ENCODE data around the gene POLRMT.
"Not testable (repeated sequence)": the region's sequence is repeated elsewhere in the genome, so short reads cannot be mapped to it uniquely, and the experiment has no call there.

The POLRMT gene

DNA sequence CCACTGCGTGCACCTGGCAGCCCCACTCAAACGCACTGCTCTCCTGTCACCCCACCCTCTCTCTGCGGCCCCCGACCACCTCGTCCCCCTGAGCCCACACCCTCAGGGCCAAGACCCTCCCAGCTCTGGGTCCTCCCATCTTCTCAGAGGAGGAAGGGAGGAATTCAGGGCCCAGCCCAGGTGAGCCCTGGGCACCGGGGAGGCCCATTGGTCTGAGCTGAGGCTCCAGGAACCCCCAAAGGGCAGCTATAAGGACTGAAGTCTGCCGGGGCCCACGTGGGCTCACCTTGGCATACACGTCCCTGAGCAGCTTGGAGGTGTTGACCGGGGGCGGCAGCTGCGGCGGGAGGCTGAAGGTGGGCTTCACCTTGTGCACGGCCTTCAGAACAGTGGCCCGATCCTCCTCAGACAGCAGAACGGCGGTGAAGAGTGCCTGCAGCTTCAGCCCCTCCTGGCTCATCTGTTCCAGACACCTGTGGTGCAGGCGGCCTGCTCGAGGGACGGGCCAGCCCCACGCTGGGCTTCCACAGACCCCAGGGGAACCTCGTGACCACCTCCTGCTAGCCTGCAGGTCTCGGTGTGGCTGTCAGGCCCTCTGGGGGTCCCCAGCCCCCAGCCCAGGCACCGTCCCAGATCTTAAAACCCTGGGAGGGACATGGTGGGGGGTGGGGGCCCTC, 8.8 kb downstream of the POLRMT start:
- no peak for DNase-seq

DNA sequence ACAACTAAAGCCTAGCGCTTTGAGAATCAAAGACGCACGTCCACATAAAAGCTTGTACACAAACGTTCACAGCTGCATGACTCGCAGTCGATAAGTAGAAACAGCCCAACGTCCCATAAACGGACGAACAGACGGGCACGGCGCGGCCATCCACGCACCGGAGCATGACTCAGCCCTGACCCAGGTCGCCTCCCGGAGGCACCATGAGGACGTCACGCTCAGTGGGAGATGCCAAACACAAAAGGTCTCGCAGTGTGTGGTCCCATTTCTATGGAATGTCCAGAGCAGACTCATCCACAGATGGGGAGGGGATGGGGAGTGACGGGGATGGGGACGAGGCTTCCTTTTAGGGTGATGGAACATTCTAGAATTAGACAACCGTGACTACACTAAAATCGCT, 9.4 kb downstream of the POLRMT start:
- no peak for DNase-seq

DNA sequence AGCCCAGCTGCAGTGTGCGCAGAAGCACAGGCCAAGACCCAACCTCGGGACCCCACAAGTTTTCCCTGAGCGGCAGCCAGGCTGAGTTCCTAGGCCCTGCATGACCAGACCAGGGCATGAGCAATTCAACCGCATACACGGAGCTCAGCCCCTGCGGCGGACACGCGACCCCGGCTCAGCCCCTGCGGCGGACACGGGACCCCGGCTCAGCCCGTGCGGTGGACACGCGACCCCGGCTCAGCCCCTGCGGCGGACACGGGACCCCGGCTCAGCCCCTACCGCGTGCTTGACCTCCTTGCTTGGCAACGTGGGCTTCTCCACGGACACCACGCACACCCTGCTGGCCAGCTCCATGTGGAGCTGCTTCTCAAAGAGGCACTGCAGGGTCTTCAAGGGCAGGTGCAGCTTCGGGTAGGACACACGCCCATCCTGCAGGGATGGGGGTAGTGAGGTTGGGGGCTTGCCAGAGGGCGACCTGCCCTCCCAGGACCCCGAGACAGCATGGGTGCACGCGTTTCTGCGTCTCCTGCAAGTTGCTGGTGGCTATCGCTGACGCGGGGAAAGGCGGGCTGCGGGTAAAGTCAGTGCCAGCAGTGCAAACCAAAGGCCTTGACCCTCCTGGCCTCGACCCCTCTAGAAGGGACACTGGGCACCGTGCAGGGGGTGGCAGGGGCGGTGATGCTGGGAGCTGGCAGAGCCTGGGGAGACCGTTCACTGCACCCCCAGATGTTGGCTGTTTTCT, 10.0 kb downstream of the POLRMT start:
- DNase-seq, result no peak

DNA sequence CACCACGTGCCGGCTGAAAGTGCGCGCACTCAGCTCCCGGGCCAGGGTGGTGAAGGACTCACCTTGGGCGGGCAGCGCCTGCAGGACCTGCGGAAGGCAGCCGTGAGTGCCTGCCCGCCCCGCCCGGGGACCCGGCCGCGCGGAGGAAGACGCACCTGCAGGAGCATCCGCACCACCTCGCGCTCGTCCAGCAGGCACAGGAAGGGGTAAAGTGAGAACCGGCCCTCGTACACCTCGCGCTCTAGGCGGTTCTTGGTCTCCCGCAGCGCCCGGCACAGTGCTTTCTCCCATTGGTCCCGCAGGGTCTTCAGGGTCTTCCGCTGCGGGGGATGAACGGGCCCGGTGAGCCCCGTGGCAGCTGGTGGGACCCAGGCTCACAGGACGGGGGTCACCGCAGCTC, 10.7 kb downstream of the POLRMT start:
- DNase-seq, result no peak

DNA sequence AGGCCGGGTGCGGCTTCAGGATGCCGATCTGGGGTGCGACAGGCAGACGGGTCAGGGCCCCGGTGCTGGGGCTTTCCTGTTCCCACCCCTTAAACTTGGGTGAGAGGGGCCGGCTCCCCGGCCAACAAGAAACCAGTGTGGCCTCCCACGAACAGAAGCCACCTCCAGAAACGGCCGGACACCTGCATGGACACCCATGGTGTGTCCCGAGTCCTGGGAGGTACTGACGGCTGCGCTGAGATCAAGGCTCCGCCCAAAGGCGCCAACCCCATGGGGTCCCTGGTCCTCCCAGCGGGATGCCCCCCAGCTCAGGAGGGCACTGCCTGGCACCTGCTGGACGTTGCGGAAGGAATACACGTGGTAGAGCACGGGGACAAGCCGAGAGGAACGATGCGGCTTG, 11.5 kb downstream of the POLRMT start:
- no peak for DNase-seq

DNA sequence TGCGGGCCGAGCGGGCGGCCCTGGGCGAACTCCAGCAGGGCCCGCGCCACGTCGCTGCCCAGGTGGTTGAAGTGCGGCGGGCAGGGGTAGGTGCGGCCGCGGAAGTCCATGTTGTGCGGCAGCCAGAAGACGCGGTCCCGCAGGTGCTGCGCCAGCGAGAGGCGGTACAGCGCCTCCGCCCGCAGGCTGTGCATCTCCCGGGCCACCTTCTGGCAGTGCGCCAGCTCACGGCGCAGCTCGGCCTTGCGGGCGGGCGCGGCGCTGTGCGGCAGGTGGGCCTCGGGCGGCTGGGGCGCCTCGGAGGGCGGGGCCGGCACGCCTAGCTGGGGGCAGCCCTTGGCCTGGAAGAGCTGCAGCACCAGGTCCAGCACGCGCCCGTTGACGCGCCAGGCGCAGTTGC, 12.1 kb downstream of the POLRMT start:
- not testable (repeated sequence) for DNase-seq

DNA sequence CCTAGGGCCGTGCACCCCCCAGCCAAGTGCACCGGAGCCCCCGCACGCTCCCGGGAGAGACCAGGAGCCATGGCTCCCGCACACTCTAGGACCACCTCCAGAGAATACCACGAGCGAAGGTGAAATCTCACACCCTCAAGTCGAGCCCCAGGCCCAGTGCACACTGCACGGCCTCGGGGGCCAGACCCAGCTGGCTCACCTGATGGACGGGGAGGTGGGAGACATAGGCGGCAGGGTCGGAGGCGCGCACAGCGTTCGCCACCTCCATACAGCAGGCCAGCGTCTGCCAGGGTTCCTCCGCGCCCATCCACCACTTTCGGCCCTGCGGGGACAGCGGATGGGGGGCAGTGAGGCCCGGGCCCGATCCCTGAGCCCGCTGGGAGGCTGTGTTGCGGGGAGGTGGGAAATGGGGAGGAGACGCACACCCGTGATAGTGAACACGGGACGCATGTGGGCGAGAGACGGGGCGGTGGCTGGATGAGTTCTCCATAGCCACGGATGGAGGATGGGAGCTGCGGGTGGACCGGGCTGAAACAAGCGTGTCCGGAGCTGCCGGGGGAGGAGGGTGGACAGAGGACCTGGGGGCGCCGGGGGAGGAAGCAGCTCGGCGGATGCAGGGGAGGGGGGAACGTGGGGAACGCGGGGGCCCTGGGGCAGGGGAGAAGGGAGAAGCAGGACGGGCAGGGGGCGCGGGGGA, 13.0 kb downstream of the POLRMT start:
- DNase-seq, result no peak

DNA sequence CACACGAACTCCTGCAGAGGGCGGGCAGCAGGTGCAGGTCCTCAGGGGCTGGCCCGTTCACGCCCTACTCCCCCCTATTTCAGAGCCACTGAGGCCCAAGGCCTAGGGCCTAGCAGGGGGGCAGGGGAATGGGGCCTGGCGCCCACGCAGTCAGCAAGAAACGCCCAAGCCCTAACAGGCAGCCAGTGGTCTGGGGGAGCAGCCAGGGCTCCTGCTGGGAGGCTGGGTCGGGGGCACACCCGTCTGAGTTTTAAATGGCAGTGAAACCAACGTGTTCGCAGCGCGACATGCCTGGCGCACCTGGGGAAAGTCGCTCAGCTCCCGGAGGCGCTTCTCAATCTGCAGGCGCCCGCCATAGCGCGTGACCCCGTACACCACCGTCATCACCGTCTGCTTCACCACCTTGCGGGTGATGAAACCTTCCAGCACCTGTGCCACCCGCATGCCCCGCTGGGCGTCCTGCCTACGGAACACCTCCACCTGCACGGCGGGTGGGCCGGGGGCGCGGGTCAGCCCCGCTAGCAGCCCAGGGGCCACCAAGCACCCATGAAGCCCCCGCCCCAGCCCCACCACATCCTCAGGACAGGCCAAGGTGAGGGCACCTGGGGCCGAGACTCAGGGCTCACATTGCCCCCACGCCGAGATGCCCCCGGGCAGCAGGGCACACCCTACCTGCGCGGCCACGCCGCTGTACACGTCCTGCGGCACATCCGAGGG, 13.9 kb downstream of the POLRMT start:
- no peak for DNase-seq

DNA sequence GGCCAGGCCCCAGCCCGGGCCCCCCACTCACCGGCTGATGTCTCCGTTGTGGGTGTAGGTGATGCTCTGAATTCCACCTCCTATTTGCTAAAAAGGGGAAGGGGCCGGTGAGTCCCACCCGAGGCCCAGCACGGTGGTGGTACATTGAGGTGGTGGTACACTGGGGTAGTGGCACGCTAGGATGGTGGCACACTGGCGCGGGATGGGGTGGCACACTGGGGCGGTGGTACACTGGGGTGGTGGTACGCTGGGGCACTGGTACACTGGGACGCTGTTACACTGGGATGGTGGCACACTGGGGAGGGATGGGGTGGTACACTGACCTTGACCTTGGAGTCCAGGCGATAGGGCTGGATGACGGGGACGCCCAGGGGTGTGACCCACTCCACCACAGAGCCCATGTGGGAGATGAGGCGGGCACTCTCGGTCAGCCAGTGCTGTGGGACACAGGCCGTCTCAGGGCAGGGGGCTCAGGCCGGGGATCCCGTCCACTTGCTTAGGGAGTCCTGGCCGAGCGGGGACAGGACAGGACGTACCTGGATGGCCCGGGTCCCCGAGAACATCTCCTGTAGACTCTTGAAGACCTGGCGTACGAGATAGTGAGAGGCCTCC, 14.6 kb downstream of the POLRMT start:
- DNase-seq, result no peak

DNA sequence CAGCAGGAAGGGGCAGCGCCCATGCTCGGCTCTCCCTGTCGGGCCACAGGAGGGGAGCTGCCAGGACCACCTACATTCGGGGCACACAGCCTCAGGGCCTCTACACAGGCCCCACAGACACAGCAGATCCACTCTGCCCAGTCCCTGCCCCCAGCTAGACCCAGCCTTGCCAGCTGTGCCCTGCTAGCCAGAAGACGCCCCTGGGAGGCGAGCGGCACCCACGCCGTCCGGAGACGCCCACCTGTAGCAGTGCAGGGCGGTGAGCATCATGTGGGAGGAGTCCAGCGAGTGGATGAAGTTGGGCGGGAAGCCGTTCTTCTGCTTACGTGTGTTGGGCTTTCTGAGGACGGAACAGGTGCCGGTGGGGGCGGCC, 15.1 kb downstream of the POLRMT start:
- no peak for DNase-seq

DNA sequence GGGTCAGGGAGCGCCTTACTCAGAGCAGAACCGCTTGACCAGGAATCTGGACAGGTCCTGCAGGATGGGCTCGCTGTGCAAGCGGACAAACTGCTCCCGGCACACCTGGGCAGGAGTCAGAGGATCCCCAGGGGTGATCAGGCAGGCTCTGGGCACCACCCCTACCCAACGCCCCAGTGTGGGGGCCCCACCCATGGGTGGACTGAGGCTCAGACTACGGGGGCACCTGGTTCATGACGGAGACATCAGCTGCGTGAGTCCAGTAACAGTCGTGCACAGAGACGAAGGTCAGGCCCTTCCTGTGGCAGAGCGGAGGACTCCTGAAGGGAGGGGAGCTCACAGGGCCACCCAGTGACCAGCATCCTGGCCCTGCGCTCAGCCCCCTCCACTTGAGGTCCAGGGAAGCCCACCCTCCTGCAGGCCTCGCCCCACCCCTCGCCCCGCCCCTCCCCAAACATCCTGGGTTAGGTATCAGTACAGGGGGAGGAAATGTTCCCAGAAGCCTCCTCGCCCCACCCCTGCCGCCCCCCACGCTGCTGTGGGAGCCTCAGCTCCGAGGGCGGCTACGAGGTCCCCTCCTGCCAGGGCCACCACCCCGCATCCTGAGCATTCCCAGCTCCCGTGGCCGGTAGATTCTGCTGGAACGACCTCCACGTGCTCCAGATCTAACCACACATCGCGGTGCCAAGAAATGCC, 15.6 kb downstream of the POLRMT start:
- no peak for DNase-seq

DNA sequence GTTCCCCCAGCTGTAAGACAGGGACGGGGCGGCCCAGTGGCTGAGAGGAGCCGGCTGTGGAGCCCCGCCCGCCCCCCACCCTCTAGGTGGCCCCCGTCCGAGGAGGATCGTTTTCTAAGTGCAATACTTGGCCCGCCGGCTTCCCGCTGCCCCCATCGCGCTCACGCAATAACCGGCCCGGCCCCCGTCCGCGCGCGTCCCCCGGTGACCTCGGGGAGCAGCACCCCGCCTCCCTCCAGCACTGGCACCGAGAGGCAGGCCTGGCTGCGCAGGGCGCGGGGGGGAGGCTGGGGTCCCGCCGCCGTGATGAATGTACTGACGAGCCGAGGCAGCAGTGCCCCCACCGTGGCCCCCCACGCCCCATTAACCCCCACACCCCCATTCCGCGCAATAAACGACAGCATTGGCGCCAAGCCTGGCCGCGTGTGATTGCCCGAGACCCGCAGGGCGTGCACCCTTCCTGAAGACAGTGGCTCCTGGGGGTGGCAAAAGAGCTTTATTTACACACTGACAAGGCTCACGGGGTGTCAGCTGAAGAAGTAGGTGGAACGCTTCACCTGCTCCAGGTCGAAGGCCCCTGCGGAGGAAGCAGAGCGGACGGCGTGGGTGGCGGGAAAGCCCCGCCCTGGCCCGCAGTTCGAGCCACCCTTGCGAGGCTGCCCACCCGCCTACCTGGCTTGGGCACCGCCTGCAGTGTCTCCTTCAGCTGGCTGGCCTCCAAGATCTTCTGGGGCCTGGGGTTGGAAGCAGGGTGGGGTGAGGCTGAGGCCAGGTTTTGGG, 16.4 kb downstream of the POLRMT start:
- no peak for DNase-seq

DNA sequence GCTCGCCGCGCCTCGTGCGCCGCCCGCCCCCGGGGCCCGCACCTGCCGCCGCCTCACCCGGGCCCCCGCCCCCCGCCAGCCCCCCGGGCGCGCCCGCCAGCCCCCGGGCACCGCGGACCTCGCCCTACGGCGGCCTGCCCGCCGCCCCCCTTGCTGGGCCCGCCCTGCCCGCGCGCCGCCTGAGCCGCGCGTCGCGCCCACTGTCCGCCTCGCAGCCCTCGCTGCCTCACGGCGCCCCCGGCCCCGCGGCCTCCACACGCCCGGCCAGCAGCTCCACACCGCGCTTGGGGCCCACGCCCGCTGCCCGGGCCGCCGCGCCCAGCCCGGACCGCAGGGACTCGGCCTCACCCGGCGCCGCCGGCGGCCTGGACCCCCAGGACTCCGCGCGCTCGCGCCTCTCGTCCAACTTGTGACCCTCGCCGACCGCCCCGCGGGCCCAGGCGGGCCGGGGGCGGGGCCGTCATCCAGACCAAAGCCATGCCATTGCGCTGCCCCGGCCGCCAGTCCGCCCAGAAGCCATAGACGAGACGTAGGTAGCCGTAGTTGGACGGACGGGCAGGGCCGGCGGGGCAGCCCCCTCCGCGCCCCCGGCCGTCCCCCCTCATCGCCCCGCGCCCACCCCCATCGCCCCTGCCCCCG, 17.2 kb downstream of the POLRMT start:
- DNase-seq, result no peak

DNA sequence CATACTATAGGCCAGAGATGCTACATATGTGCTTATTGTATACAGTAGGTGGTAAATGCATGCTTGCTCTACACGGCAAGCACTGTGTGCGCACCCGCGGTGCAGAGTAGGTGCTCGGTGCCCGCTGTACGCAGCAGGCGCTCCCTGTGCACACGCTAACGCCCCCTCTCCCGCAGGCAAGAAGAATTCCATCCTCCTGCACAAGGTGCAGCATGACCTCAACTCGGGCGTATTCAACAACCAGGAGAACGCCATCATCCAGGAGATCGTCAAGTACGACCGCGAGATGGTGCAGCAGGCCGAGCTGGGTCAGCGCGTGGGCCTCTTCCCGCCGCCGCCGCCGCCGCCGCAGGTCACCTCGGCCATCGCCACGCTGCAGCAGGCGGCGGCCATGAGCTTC, 17.7 kb downstream of the POLRMT start:
- DNase-seq, result no peak

DNA sequence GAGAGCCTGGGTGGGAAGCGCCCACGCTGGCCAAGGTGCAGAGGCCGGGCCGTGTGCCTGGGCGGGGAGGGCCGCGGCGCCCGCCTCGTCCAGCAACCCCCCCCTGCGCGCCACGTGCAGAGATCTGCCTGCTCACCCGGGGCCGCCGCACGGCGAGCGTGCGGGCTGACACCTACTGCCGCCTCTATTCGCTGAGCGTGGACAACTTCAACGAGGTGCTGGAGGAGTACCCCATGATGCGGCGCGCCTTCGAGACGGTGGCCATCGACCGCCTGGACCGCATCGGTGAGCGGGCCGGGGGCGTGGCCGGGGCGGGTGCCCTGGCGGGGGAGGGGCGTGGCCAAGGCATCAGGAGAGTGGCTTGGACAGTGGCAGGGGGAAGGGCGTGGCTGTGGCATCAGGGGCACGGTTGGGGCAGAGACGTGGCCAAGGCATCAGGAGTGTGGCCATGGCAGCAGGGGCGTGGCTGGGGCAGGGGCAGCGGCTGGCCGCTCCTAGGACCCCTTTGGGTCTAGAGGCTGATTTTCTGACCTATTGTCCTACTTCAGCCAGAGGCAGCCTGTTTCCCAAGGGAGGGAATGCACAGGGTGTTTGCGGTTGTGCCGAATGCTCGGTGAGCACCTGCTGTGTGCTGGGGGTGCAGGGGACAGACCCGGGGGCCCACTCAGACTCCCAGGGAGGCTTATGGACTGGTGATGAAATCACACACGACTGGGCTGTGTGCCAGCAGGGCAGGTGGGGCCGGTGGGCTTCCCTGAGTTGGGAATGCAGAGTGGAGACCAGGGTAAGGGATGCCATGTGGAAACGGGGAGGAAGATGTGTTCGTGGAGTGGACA, 19.4 kb downstream of the POLRMT start:
- no peak for DNase-seq

DNA sequence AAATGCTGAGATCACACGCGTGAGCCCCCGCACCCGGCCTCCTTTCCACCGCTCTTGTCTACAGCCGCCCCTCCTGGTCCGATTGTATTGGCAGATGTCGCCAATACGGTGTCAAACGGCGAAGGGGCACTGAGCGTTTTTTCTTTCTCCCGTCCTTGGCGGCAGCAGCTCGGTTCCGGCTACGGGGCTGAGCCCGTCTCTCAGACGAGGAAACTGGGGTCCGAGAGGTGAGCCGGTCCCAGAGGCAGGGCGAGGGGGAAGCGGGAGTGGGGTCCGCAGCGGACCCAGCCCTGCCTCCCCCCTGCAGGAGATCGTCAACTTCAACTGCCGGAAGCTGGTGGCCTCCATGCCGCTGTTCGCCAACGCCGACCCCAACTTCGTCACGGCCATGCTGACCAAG, 20.4 kb downstream of the POLRMT start:
- no peak for DNase-seq

DNA sequence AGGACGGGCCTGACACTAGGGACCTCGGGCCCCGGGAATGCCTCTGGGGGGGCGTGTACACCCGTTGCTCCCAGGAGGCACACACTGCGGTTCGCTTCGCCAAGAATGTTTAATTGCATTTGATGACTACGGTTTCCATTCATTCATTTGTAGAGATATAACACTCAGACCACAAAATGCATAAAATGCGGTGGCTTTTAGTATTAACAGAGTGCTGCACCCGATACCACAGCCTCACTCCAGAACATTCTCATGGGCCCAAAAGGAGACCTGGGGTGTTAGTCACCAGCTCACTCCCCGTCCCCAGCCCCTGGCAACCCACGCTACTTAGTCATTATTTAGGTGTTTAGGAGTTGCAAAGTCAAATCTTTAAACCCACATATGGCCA, 21.9 kb downstream of the POLRMT start:
- no peak for DNase-seq

DNA sequence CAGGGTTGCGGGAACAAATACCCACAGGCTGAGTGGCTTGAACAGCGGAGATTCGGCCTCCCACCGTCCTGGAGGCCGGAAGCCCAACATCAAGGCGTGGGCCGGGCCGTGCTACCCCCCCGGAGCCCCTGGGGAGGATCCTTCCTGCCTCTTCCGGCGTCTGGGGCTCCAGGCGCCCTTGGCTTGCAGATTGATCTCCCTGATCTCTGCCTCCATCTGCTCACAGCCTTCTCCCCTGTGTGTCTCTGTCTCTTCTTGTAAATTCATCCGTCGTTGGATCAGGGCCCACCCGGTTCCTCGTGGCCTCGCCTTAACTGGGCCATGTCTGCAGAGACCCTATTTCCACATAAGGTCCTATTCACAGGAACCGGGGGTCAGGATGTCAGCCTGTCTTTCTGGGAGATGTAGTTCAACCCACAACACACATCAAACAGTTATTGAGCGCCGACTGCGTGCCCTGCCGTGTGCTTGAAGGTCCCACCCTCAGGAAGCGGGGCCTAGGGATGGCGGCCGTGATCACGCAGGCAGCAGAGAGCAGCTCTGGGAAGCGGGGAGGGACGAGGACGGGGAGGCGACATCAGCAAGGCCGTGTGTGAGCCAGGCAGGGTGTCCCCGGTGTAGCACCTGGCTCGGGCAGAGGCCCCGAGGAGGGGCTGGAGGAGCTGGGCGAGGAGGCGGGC, 22.4 kb downstream of the POLRMT start:
- no peak for DNase-seq

DNA sequence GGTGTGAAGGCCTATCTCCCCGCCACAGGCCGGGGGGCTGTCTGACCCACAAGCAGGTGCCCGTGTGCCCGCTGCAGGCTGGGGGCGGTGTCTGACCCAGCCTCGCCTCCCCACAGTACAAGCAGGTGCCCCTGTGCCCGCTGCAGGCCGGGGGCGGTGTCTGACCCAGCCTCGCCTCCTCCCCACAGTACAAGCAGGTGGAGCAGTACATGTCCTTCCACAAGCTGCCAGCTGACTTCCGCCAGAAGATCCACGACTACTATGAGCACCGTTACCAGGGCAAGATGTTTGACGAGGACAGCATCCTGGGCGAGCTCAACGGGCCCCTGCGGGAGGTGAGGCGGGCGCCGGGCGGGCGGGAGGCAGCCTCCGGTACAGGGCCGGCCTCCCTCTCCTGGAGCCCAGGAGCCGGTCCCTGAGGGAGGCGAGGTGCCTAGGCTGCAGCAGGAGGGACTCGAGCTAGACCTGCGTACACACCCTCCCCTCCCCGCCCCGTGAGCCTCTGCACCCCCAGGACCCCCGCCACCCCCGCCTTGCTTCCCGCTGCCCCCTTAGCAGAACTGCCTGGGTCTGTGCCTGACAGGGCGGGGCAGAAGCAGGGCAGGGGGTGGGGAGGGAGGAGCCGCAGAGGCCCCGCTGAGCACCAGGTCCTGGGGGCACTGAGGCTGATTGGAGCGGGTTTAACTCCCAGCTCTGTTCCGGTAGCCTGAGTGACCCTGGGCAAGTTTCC, 23.1 kb downstream of the POLRMT start:
- no peak for DNase-seq
